ENCODE measurements around the gene LTA4H. TPM values are rescaled to one million over a fixed set of nuclear protein-coding genes. Genes with fewer than 3 reads are reported as not detected.
A peak's percentile ranks its signal among the peaks of the same experiment; 100 is the strongest.

The LTA4H gene
- total RNA-seq, 2 experiments from 2014 or later: 112 TPM

GRCh38 chr12:96064966-96065365, 29.6 kb upstream of the LTA4H start:
- Mint-ChIP-seq H3K27me3 (no peaks in the 10 kb centered on the region), H3K27ac (no peak overlapping the region), H3K9me3 (no peaks in the 10 kb centered on the region), H3K4me3 (no peak overlapping the region), H3K4me1 (ENCODE audit: low read depth) (peaks cover 22% of the 10 kb centered on the region), H3K36me3 (ENCODE audit: low read depth) (no peaks in the 10 kb centered on the region)
- DNase-seq (no peak), ATAC-seq (no peak)
- intact Hi-C loops (cut with micrococcal nuclease): no loop called here
- ChIA-PET CTCF (interaction anchor here (1.1 to 3.0 kb wide), 7 partner anchors 8 to 452 kb away, joined by 3 to 33 read pairs (median 9); no protein-coding TSS in a partner anchor), POLR2A (interaction anchor here (0.5 kb wide), 1 partner anchor 472 kb away, joined by 3 read pairs; no protein-coding TSS in a partner anchor)
- no peak for TF ChIP-seq CTCF (IDR thresholded peaks at IDR 0.05)

GRCh38 chr12:96064271-96064670, 28.9 kb upstream of the LTA4H start:
- peaks cover 22% of the 10 kb centered on the region for H3K4me1 Mint-ChIP-seq (ENCODE audit: low read depth)
- H3K4me3 Mint-ChIP-seq: no peak overlapping the region
- intact Hi-C loops (cut with micrococcal nuclease): no loop called here
- H3K9me3 Mint-ChIP-seq: no peaks in the 10 kb centered on the region
- ATAC-seq (no peak), DNase-seq (no peak)
- no peak for TF ChIP-seq CTCF (IDR thresholded peaks at IDR 0.05)
- ChIA-PET POLR2A (interaction anchor here (0.9 kb wide), 1 partner anchor 131 kb away, joined by 3 read pairs; no protein-coding TSS in a partner anchor), CTCF (interaction anchor here (0.7 to 1.7 kb wide), 9 partner anchors 53 to 452 kb away, joined by 3 to 23 read pairs (median 5); no protein-coding TSS in a partner anchor)
- no peaks in the 10 kb centered on the region for H3K36me3 Mint-ChIP-seq (ENCODE audit: low read depth)
- no peak overlapping the region for H3K27ac Mint-ChIP-seq
- H3K27me3 Mint-ChIP-seq: no peaks in the 10 kb centered on the region

GRCh38 chr12:96063046-96063445, 27.7 kb upstream of the LTA4H start:
- ChIA-PET POLR2A (no interaction called here), CTCF (interaction anchor here (0.9 to 7.6 kb wide), 4 partner anchors 119 to 454 kb away, joined by 3 to 79 read pairs (median 14); no protein-coding TSS in a partner anchor)
- H3K27ac Mint-ChIP-seq: peak overlapping the region; percentile 25
- peak; percentile 18 for TF ChIP-seq CTCF (IDR thresholded peaks at IDR 0.05)
- no peak overlapping the region for H3K4me3 Mint-ChIP-seq
- ATAC-seq: no peak
- H3K27me3 Mint-ChIP-seq: no peaks in the 10 kb centered on the region
- no peaks in the 10 kb centered on the region for H3K9me3 Mint-ChIP-seq
- H3K36me3 Mint-ChIP-seq (ENCODE audit: low read depth): no peaks in the 10 kb centered on the region
- intact Hi-C loops (cut with micrococcal nuclease): loop anchor here (2.0 kb wide), 1 partner anchor 454 kb away; no protein-coding TSS in a partner anchor
- peaks cover 22% of the 10 kb centered on the region for H3K4me1 Mint-ChIP-seq (ENCODE audit: low read depth)
- peak; percentile 17 for DNase-seq

GRCh38 chr12:96061864-96062453, 26.6 kb upstream of the LTA4H start:
- intact Hi-C loops (cut with micrococcal nuclease): loop anchor here (1.0 to 2.0 kb wide), 2 partner anchors 153 to 455 kb away; no protein-coding TSS in a partner anchor
- peak; percentile 91 for ATAC-seq
- ChIA-PET CTCF (interaction anchor here (0.6 to 7.6 kb wide), 17 partner anchors 11 to 454 kb away, joined by 3 to 79 read pairs (median 4); no protein-coding TSS in a partner anchor), POLR2A (interaction anchor here (1.2 kb wide), 1 partner anchor 159 kb away, joined by 3 read pairs; no protein-coding TSS in a partner anchor)
- Mint-ChIP-seq H3K9me3 (no peaks in the 10 kb centered on the region), H3K36me3 (ENCODE audit: low read depth) (no peaks in the 10 kb centered on the region), H3K4me1 (ENCODE audit: low read depth) (peaks cover 22% of the 10 kb centered on the region), H3K4me3 (no peak overlapping the region), H3K27me3 (no peaks in the 10 kb centered on the region), H3K27ac (no peak overlapping the region)
- peak; percentile 70 for TF ChIP-seq CTCF (IDR thresholded peaks at IDR 0.05)
- peak; percentile 88 for DNase-seq

GRCh38 chr12:96061323-96061722, 25.9 kb upstream of the LTA4H start:
- intact Hi-C loops (cut with micrococcal nuclease): no loop called here

More at GRCh38 chr12:96061323-96061722, 25.9 kb upstream of the LTA4H start:
- H3K4me1 Mint-ChIP-seq (ENCODE audit: low read depth): peaks cover 22% of the 10 kb centered on the region
- no peak overlapping the region for H3K27ac Mint-ChIP-seq
- H3K4me3 Mint-ChIP-seq: no peak overlapping the region
- no peaks in the 10 kb centered on the region for H3K27me3 Mint-ChIP-seq
- ChIA-PET CTCF (interaction anchor here (0.6 to 7.6 kb wide), 17 partner anchors 21 to 455 kb away, joined by 3 to 79 read pairs (median 4); no protein-coding TSS in a partner anchor), POLR2A (interaction anchor here (1.2 kb wide), 1 partner anchor 160 kb away, joined by 3 read pairs; no protein-coding TSS in a partner anchor)
- ATAC-seq: no peak
- TF ChIP-seq CTCF (IDR thresholded peaks at IDR 0.05): no peak
- no peaks in the 10 kb centered on the region for H3K9me3 Mint-ChIP-seq
- no peak for DNase-seq
- H3K36me3 Mint-ChIP-seq (ENCODE audit: low read depth): no peaks in the 10 kb centered on the region

All from activated CD8-positive, alpha-beta T cell treated with anti-CD3 and anti-CD28 coated beads for 36 hours (primary cell).